Stimulated activated CD4-positive, alpha-beta T cell treated with anti-CD3 and anti-CD28 coated beads, Interleukin-2, amount 100 ng/mL, for 24 hours (primary cell): ENCODE measurements around the gene BET1L.
"Not testable (repeated sequence)": the region's sequence is repeated elsewhere in the genome, so short reads cannot be mapped to it uniquely, and the experiment has no call there.

Experiments used
- DNase-seq, 2 donors: peaks; one replicate each; pipeline ENCODE4 v3.0.0-alpha.2; 2020

The BET1L gene

DNA sequence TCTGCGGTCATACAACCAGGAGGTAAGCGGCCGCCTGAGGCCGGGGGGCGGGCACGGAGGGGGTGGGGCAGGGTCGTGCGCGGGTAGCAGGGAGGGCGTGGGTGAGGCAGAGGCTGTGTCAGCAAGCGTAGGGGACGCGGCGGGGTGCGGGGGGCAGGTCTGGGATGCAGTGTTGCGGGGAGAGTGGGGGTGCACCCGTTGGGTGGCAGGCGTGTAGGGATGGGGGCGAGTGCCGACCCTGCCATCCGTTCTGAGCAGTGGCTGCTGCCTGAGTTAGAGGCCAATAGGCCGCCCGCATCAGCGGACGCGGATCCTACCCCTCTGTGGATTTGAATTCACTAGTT, 1.7 kb upstream of the BET1L start:
- DNase-seq: no peak

DNA sequence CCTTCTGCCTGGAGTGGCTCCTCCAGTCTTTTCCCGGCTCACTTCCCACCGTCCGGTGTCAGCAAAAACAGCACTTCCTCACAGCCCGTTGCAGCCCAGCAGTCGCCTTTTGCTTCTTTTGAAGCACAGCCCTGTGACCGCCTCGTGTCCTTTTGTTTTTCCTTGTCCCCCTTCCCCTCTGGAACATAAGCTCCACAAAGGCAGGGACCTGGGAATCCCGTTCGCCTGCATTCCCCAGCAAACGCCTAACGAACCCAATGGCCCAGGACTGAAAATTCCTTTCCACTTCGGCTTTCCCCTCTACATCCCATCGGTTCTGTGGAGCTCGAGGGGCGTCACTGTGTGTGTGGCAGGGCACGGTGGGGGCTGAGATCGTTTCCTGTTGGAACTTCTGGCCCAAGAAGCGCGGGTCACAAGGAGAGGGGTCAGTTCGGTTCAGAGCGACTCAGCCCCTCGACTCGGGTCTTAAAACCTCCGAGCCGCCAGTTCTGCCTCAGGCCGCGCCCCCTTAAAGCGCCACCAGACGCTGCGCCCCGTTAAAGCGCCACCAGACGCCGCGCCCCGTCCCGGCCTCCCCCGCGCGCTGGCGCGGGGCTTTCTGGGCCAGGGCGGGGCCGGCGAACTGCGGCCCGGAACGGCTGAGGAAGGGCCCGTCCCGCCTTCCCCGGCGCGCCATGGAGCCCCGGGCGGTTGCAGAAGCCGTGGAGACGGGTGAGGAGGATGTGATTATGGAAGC, 1.1 kb upstream of the BET1L start:
- peak; percentile 82 to 86 for DNase-seq

DNA sequence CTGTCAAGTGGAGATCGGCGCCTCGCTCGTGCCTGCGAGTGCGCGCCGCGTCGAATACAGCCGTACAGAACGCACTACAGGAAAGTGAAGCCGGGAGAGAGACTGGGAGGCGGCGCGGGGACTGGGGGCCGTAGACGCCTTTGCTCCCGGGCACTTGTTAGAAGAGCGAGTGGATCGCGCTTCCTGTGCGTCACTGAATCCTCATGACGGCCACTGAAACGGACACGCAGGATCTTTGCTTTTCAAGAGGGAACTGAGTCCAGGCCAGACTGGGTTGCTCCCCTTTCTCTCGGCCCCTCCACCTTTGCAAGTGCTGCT, 623 bp upstream of the BET1L start:
- no peak for DNase-seq

- DNase-seq: peak; percentile 30 to 38
Observed at GRCh38 chr11:206526-207207, 532 bp downstream of the BET1L start.

- DNase-seq: peak in 1 of 2 donors; percentile 15
Observed at GRCh38 chr11:206002-206384, 1.2 kb downstream of the BET1L start.

GRCh38 chr11:205221-206001, 1.8 kb downstream of the BET1L start:
- no peak for DNase-seq

DNA sequence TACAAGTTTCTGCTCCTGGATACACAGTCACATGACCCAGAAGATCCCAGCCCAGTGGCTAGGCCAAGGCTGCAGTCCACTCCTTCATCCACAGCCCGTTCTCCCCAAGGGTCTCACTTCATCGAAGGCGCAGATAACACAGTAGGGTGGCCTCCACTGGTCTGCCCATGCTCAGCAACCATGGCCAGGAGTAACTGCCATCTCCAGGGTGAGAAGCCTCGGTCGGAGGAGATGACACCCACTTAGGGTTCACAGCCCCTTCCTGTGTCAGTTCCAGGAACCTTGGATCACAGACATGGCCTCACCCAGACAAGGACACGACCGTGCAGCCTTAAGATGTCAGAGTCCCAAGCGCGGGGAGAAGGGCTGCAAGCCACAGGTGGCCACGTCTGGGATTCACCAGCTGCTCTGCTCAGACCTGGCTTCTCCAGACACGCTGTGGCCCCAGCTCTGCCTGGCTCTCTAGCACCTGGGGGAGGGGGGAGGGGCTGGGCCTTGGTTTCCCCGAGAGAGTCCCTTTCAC, 2.6 kb downstream of the BET1L start:
- no peak for DNase-seq

GRCh38 chr11:203945-204586, 3.1 kb downstream of the BET1L start:
- DNase-seq: no peak

DNA sequence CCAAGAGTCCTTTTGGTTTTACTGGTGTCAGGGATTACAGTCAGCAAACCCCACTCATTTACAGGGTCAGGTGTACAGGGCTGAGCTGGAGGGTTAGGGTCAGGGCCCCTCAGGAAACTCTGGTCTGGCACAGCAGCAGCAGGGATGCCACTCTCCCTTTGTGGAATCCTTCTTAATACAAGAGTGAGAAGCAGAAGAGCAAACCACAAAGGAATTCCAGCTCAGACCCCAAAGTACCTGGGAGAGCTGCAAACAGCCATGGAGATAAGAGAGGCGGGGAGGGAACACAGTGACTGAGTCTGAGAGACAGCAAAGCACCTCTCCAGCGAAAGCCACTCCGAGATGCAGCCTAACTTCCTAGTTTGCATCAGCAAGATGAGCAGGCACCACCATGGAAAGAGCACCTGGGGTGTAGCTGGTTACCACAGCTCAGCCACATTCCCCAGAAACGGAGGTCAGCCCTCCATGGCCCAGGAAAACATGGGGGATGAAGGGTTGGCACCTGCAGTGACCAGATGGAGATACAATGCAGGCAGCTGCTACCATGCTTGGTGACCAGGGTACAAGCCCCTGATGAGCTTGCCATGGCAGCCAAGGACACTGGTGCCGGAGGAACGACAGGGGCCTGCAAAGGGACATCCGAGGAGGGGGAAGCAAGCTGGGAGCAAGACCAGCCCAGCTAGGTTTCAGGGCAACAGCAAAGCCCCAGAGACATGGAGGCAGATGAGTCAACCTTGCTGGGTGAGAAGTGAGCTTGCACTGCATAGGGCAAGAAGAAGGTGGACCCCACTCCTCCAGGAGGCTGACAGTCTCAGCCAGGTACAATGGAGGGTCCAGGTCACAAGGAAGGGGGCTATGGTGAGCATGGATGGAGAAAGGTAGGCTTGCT, 3.9 kb downstream of the BET1L start:
- peak in 1 of 2 donors; percentile 15 for DNase-seq

DNA sequence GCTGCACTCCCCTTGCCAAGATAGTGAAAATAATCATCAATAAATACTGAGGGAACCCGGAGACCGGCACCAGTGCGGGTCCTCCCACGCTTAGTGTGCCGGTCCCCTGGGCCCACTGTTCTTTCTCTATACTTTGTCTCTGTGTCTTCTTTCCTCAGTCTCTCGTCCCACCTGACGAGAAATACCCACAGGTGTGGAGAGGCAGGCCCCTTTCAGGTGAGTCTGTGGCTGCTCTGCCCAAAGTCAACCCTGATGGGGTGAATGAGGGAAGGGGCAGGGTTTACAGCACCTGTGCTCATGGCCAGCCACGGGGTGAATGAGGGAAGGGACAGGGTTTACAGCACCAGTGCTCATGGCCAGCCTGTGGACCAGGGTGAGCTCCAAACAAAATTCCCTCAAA, 4.7 kb downstream of the BET1L start:
- DNase-seq: peak in 1 of 2 donors; percentile 18

DNA sequence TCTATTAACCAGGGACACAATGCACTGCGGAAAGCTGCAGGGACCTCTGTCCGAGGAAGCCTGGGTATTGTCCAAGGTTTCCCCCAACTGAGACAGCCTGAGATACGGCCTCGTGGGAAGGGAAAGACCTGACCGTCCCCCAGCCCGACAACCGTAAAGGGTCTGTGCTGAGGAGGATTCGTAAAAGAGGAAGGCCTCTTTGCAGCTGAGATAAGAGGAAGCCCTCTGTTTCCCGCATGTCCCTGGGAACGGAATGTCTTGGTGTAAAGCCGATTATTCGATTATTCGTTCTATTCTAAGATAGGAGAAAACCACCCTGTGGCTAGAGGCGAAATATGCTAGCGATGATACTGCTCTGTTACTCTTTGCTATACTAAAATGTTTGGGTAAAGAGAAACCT, 5.2 kb downstream of the BET1L start:
- DNase-seq: no peak

DNA sequence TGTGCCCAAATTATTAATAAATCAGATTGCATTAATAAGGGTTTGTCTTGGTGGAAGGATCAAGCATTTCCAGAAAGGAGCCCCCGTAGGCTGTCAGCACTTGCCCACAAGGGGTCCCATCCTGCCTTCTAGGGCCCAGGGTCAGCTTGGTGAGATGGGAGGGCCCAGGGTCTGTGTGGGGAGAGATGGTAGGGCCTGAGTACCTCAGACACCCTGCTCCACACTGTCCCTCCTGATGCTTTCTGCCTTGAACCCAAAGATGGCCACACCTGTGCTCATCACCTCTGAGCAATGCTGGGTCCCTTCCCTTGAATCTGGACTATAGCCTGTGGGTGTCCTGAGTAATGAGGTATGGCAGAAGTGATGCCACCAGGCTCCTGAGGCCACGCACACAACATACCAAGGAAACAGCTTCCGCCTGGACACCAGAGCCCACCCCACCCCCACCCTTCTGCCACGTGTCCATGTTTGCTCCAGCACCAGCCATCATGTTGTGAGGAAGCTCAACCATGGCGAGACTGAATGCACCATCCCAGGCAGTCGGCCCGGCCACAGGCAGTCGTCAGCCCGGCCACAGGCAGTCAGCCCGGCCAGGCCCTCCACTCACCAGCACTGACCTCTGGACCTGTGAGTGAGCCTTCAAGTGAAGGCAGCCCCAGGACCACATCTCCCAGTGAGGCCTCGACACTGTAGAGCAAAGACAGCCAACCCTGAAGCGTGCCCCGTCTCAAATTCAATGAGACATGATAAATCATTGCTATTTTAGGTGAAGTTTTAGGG, 6.8 kb downstream of the BET1L start:
- DNase-seq: no peak

- DNase-seq: no peak
Observed at GRCh38 chr11:199782-200181, 7.4 kb downstream of the BET1L start.

DNA sequence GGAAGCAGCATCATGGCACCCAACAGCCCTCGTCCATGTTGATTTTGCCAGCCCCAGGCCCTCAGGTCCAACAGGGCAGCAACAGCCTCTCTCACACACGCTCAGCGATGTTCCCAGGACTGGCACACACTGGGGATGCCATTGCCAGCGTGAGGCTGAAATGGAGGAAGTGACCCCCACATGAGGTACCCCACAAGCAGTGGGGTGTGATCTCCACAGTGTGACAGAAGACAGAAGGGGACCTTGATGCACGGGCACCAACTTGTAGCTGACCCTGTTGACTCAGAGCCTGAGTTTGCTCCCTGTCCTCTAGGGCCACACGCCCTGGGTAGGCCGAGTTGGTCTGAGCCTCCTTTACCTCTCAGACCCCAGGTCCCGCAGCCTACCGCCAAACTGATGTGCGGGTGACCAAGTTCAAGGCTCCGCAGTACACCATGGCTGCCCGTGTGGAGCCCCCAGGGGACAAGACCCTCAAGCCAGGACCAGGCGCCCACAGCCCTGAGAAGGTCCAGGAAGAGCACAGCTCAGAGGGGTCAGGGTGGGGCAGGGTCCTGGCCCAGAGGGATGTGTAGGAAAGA, 8.1 kb downstream of the BET1L start:
- peak in 1 of 2 donors; percentile 16 for DNase-seq

DNA sequence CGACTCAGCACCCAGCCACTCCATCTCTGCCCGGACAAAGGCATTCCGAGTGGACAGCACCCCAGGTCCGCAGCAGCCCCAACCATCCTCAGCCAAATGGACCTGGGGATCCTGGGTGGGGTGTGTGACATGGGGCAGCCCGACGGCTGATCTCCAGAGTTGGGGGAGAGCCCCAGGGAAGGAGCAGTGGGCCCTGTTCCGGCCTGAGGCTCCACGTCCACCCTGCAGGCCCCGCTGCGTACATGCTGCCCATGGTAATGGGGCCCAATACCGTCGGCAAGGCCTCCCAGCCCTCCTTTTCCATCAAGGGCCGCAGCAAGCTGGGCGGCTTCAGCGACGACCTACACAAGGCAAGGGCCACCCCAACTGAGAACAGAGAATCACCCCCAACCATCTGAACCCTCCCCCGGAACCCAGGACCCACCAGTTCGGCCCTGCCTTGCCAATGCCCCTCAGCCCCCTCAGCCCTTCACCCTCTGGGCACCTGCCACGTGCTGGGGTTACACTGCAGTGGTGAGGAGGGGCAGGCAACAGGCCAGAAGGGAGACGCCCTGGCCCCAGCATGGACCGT, 8.9 kb downstream of the BET1L start:
- DNase-seq: peak in 1 of 2 donors; percentile 2

DNA sequence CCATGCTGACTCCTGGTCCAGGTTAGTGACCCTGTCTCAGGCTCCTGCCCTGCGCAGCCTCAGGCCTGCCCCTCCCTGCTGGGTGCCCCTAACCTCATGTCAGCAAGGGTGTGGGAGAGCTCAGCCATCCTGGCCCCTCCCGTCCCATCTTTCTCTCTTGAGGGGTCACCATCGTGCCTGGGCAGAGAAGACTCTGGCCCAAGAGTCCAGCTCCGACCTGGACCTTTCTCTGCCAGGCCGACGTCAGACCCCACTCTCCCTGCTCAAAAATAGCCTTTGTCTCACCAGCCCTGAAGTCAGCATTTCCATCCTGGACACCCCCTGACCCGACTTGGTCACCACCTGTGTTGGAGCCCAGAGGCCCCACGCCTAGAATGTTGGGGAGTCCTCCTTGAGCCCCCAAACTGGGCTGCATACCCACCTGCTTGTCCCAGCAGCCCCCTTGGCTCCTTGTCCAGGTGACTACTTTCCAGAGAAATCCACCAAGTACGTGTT, 9.4 kb downstream of the BET1L start:
- peak in 1 of 2 donors; percentile 0 for DNase-seq

GRCh38 chr11:196786-197731, 10.1 kb downstream of the BET1L start:
- peak; percentile 0 to 16 for DNase-seq

GRCh38 chr11:193481-193880, 13.7 kb downstream of the BET1L start:
- DNase-seq: peak in 1 of 2 donors; percentile 16

DNA sequence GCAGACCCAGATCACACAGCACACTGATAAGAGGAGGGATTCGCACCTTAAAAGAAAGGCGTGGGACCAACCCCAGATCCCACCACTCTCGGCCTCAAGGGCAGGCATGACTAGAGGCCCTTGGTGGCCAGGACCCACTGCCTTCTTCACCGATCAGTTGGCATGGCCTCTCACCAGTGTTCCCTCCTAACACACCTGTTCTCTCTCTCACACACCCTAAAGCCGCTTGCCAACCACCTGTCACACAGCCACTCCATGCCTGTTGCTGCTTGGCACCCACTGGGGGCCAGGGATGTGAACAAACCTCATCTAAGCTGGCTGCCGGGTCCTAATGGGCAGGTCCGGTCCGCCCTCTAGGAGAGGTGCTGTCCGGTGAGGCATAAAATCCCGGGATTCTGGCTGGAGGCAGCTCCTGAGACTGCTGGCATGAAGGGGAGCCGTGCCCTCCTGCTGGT, 14.5 kb downstream of the BET1L start, which contains the start of gene SCGB1C1:
TSS of gene SCGB1C1 (plus strand) at position 405 of the 455 bp plus-strand sequence. CDS start at position 427, 22 bp downstream.
- not testable (repeated sequence) for DNase-seq
